Vagina (tissue), 2 donors: Measurements from ENCODE around the gene HOXC5. TPM values are rescaled to one million over a fixed set of nuclear protein-coding genes. Genes with fewer than 3 reads are reported as not detected.

ENCODE experiments used
- DNase-seq, 2 donors: peaks; one replicate each; pipeline ENCODE4 v3.0.0-alpha.2; 2017; ENCODE audit errors: extremely low spot score in 2 of 2
- H3K27ac ChIP-seq: fragments of 200-600 bp; sonication (generic); one replicate; pipeline ENCODE4 v1.5.1; 2019
- H3K27me3 ChIP-seq: fragments of 200-600 bp; sonication (generic); one replicate; pipeline ENCODE4 v1.5.1; 2019
- H3K36me3 ChIP-seq, 2 donors: fragments of 200-600 bp; sonication (generic); one replicate each; pipeline ENCODE4 v1.5.1; 2017 to 2019
- H3K4me1 ChIP-seq: fragments of 200-600 bp; sonication (generic); one replicate; pipeline ENCODE4 v1.5.1; 2019
- H3K4me3 ChIP-seq, 2 donors: fragments of 200-600 bp; sonication (generic); 1 replicate in 1 of 2; 2 replicates in 1 of 2; pipeline ENCODE4 v1.5.1; 2016 to 2019
- H3K9me3 ChIP-seq: fragments of 200-600 bp; sonication (generic); one replicate; pipeline ENCODE4 v1.5.1; 2019
- CTCF ChIP-seq, 3 experiments: fragments of 450-650 bp in 2 of 3; fragments of 200-600 bp in 1 of 3; sonication (generic) in 1 of 3; IDR thresholded peaks; one replicate each; pipeline ENCODE4 v1.5.1; 2017 to 2019; ENCODE audit warnings: antibody characterized with exemption in 3 of 3, mild to moderate bottlenecking in 2 of 3, moderate library complexity in 2 of 3
- POLR2A ChIP-seq, 2 donors: fragments of 450-650 bp; IDR thresholded peaks; one replicate each; pipeline ENCODE4 v1.6.1; 2017; ENCODE audit warnings: antibody characterized with exemption in 2 of 2, mild to moderate bottlenecking in 2 of 2, moderate library complexity in 2 of 2
- POLR2AphosphoS5 ChIP-seq, 2 donors: sonication (generic); formaldehyde crosslinking; IDR thresholded peaks; one replicate each; pipeline ENCODE4 v1.9.0; 2017; ENCODE audit warnings: antibody characterized with exemption in 2 of 2, mild to moderate bottlenecking in 2 of 2, low read depth in 1 of 2; ENCODE audit not compliant: insufficient read depth in 1 of 2
- intact Hi-C: fragments of 100-400 bp; cut with DNase I; formaldehyde crosslinking; loops from one replicate; pipeline ENCODE4 v1.15.1; 2023
- total RNA-seq: library from RNA; depleted of rRNA; stranded (reverse); fragments of >200 nt; gene quantifications from one replicate; pipeline ENCODE4 v1.2.3, GENCODE V29; 2016

HOXC5 gene
- total RNA-seq, 1 donor from 2014 or later: not detected

GRCh38 chr12:54016478-54016964 lies 16.3 kb upstream of the HOXC5 start:
- peaks cover 29% of the 10 kb centered on the region for H3K27me3 ChIP-seq
- no peak overlapping the region for H3K27ac ChIP-seq
- intact Hi-C loops: loop anchor here (5.0 kb wide), 1 partner anchor 111 kb away; no protein-coding TSS in a partner anchor
- H3K4me1 ChIP-seq: peaks cover 39% of the 10 kb centered on the region
- no peak for DNase-seq
- no peaks in the 10 kb centered on the region for H3K36me3 ChIP-seq
- H3K4me3 ChIP-seq: peak overlapping the region in 1 of 2 donors; percentile 27
- H3K9me3 ChIP-seq: no peaks in the 10 kb centered on the region
- no peak for TF ChIP-seq POLR2AphosphoS5 (IDR thresholded peaks at IDR 0.05; ENCODE audit: insufficient read depth in 1 of 2, low read depth in 1 of 2)
- no peak for TF ChIP-seq POLR2A (IDR thresholded peaks at IDR 0.05)
- TF ChIP-seq CTCF (IDR thresholded peaks at IDR 0.05): no peak

- Histone ChIP-seq H3K36me3 (no peaks in the 10 kb centered on the region), H3K27me3 (peaks cover 29% of the 10 kb centered on the region), H3K4me1 (peaks cover 39% of the 10 kb centered on the region), H3K27ac (no peak overlapping the region), H3K9me3 (no peaks in the 10 kb centered on the region), H3K4me3 (peak overlapping the region; percentile 27 to 38)
- intact Hi-C loops: loop anchor here (5.0 kb wide), 1 partner anchor 110 kb away; no protein-coding TSS in a partner anchor
- DNase-seq: no peak
- TF ChIP-seq POLR2A (IDR thresholded peaks at IDR 0.05) (no peak), CTCF (IDR thresholded peaks at IDR 0.05) (no peak), POLR2AphosphoS5 (IDR thresholded peaks at IDR 0.05; ENCODE audit: insufficient read depth in 1 of 2, low read depth in 1 of 2) (no peak)
These were observed 15.6 kb upstream of the HOXC5 start for GRCh38 chr12:54017027-54017788.

- intact Hi-C loops: loop anchor here (5.0 kb wide), 1 partner anchor 109 kb away; no protein-coding TSS in a partner anchor
- H3K27ac ChIP-seq: no peak overlapping the region
- DNase-seq: no peak
These were observed 14.9 kb upstream of the HOXC5 start for GRCh38 chr12:54017878-54018467.

GRCh38 chr12:54018468-54018984 lies 14.3 kb upstream of the HOXC5 start:
- H3K36me3 ChIP-seq: no peaks in the 10 kb centered on the region
- peaks cover 39% of the 10 kb centered on the region for H3K4me1 ChIP-seq
- DNase-seq: no peak
- H3K4me3 ChIP-seq: peak overlapping the region; percentile 27 to 38
- intact Hi-C loops: loop anchor here (5.0 kb wide), 1 partner anchor 109 kb away; no protein-coding TSS in a partner anchor
- no peak overlapping the region for H3K27ac ChIP-seq
- H3K27me3 ChIP-seq: peaks cover 35% of the 10 kb centered on the region
- TF ChIP-seq CTCF (IDR thresholded peaks at IDR 0.05) (no peak), POLR2A (IDR thresholded peaks at IDR 0.05) (no peak), POLR2AphosphoS5 (IDR thresholded peaks at IDR 0.05; ENCODE audit: insufficient read depth in 1 of 2, low read depth in 1 of 2) (no peak)
- no peaks in the 10 kb centered on the region for H3K9me3 ChIP-seq

More at GRCh38 chr12:54017878-54018467, 14.9 kb upstream of the HOXC5 start:
- H3K36me3 ChIP-seq: no peaks in the 10 kb centered on the region
- no peak for TF ChIP-seq CTCF (IDR thresholded peaks at IDR 0.05)
- TF ChIP-seq POLR2A (IDR thresholded peaks at IDR 0.05): no peak
- TF ChIP-seq POLR2AphosphoS5 (IDR thresholded peaks at IDR 0.05; ENCODE audit: insufficient read depth in 1 of 2, low read depth in 1 of 2): no peak
- peaks cover 29% of the 10 kb centered on the region for H3K27me3 ChIP-seq
- H3K9me3 ChIP-seq: no peaks in the 10 kb centered on the region
- peak overlapping the region; percentile 27 to 38 for H3K4me3 ChIP-seq
- peaks cover 39% of the 10 kb centered on the region for H3K4me1 ChIP-seq
